Daoy (cell line): ENCODE data around the gene CADM1. TPM values are rescaled to one million over a fixed set of nuclear protein-coding genes. Genes with fewer than 3 reads are reported as not detected.

Experiments
- DNase-seq: peaks from one replicate; pipeline ENCODE4 v3.0.0-alpha.2; 2015; ENCODE audit warnings: low read depth
- total RNA-seq: library from RNA; depleted of rRNA; stranded (reverse); fragments of >200 nt; shearing (Covaris generic); gene quantifications from 2 replicates; pipeline ENCODE4 v1.2.3, GENCODE V29; 2014

Gene CADM1
- total RNA-seq, 1 experiment from 2014 or later: 91.4 TPM

GRCh38 chr11:115321605-115322289 lies 182.5 kb downstream of the CADM1 start:
- peak; percentile 14 for DNase-seq

DNA sequence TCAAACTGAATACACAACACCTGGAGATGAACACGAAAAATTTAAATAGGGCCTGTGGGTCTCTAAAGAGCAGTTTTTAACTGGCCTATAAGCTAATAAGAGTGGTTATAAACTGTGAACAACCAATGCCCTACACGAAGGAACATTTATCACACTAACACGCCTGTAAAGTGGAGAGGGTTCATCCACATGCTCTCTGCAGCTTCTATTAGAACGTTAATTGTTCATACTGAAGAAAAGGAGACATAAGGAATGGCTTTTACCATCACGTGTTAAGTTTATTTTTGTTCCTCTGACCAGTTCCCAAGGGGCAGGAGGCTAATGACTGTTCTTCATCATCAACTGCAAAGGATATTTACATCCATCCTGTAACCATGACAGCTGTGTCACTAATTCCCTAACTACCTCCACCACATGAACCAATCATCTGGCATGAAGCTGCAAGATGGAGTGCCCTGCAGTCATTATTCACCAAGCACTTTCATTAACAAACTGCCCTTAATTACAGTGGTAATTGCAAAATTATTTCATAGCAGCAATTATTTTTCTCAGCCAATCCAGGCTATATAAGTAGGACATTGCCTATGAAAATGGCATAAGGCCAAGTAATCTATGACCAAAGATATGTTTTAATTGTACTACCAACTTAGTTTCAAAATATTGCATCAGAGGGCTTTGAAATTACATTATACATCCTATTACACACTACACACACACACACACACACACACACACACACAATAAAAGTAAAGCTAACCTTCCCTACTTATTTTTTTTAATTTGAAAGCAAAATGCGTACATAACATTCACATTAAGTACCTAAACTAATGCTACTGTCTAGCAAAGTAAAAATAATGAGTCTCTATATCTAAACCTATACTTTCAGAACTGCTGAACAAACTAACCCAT lies 186.7 kb downstream of the CADM1 start:
- peak; percentile 11 for DNase-seq

GRCh38 chr11:115316696-115317095 lies 187.5 kb downstream of the CADM1 start:
- DNase-seq: no peak

GRCh38 chr11:115314330-115314920 lies 189.8 kb downstream of the CADM1 start:
- DNase-seq: no peak

DNA sequence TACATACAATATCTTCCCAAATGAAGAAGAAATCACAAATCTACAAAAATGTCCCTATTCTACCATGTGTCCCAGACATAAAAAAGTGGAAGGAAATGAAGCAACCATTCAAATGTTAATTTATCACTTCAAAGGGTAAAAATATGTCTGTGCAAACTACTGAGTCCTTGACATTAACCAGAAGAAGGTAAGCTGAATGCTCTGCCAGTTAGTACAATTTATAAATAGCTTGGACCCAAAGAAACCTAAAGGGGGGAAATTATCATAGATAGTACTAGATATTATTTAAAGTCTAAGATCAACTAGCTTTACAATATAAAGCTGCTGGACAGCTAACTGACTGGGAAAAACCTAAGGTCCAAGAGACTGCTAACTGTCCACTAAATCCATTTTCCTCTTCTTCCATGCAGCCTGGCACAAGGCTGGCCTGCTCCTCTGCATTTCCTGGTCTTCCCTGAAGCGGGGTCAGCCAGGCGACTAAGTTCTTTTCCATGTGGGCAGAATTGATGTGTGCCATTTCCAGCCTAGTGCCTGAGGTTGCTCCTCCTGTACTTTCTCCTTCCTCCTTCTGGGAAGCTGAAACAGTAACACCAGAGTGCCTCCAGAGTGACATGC lies 190.9 kb downstream of the CADM1 start:
- no peak for DNase-seq

DNA sequence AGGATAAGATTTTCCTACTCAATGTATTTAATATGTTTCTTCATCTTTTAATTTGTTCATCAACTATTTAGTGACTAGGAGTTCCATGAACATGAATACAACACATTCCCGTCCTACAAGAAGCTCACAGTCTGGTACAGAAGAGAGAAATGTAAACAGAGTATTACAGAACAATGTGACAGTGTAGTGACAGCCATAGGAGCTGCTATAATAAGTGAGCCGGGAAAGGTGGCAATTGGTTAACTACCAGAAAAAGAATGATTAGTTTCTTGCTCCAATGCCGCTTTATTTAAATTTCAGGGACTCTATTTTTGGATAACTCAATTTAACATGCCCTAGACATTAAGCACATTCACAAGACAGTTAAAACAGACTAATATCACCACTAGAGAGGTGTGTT lies 192.3 kb downstream of the CADM1 start:
- no peak for DNase-seq

GRCh38 chr11:115306689-115307088 lies 197.5 kb downstream of the CADM1 start:
- DNase-seq: no peak

- DNase-seq: no peak
Observed at GRCh38 chr11:115304774-115305472, 199.3 kb downstream of the CADM1 start.

DNA sequence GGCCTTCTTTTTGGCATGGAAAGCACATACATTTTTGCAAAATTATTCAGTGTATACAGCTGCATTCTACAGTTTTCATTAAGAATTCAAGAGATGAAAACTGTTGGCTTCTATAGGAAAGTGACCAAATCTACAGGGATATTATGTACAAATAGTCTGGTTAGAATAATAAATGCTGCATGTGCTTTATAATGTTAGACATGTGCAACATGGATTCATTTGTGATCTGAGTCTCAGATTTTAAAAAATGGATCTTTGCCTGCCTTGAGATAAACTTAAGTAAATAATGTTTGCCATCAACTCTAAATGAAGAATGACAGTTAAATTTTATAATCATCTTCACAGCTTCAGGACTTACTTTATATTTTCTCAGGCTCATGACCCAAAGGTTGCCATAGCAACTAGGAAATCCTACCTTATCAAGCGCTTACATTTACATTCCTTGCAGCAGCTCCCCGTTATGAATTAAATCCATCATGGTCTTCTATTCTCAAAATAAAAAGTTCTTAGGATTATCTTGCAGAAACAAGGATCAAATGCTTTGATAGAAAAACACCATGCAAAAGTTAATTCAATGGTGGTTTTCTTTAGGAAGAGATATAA lies 200.2 kb downstream of the CADM1 start:
- DNase-seq: no peak

DNA sequence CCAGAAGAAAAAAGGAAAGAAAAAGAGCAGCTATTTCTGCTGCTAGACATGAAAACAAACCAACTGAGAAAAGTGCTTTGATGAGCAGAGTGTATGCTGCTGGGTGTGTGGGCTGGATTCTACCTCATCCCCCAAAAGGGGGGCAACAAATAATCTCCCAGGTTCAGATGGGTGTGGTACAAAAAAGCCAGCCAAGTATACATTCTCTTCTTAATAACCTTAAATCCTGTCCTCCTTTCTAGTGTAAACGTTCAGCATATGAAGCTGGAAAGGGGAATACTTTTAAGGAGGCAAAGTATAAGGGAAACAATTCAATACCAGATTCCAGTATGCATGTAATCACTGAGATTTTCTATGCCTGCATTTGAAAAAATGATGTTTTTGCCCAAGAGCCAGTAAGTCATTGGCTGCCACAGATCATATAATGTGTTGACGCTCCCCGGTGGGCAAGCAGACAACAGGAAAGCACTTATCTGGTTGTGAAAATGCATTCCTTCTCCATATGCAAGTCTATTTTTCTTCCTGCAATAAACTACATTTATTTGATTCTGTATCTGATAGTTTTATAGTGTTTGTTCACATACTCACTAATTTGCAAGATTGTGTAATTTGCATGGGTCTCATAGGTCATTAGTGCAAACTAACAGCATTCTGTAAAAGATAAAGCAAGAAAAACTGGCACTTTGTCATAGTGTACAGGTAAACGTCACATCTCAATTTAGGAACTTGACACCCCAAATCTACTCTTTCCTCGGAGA lies 201.1 kb downstream of the CADM1 start:
- DNase-seq: no peak

DNA sequence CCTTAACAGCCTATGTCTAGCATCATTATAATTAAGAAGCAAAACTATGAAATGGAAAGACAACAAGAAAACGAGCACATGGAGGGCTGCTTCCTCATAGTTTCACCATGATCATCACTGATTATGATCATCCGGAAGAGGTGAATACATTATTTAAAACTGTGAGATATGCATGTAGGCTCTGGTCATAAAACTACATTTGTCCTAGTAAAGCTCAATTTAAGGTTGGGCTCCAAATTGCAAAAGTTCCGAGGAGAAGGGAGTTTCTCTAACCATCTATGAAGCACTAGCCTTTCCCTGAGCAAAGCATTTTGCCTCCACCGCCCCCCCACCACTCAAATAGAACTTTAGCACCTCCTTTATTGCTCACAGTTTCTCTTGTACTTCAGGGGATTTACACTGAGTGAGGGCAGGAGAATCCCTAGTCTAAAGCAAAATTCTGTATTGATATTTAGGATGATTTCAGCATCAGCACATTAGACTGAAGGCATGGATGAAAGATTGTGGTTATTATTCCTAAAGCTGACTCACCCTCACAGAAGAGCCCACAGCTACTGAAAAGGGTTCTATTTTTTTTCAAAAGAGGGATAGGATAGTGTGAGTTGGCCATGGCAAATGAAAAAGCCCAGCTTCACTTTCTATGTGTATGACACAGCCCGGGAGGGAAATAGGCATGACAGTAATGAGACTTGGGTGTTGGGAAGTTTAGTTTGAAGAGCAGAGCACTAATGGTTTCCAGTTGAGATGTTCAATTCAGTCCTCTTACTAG lies 203.4 kb downstream of the CADM1 start:
- peak; percentile 67 for DNase-seq

DNA sequence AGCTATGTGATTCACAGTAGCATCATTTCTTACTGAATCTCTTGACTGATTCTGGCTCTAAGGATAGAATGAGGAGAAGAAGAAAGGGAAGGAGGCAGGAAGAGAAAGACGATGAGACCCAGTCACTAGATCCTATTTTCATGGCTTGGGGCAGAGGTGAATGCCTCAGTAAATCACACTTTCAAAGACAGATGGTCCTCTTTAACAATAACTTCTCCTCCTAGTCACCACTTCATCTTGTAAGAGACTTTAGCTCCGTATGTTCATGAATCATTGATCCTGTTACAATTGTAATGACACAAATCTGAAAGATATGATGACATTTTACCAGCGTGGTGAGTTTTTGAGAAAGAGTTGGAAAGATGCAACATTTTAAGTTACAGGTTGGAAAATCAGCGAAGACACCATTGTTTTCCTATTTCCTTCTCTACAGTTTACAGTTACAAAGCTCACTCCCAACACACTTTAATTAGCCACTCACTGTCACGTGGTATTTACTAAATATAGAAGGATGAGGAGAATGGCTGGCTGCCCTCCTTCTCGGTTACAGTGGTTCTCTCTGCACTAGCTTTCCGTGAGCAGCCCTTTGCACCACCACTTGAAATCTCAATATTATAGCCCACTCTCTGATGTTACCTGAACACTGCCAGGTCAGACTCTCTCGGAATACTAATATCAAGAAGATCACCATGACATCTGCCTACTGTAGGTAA lies 205.8 kb downstream of the CADM1 start:
- no peak for DNase-seq

DNA sequence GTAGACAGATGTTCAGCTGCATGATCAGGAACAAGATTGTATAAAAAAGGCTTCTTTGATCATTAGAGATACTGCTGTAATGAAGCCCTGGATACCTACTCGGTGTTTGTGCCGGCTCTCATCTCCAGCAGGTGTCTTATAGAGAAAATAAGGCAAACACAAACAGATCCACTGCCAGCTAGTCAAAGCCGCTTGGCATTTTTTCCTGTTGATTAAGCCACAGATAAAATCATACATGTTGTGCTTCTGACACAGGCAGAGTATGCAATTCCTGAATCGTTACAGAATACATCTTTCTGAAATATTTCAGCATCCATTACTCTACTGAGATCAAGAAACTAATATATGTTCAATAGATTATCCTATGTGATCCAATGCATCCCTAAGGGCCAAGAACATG lies 206.9 kb downstream of the CADM1 start:
- no peak for DNase-seq

DNA sequence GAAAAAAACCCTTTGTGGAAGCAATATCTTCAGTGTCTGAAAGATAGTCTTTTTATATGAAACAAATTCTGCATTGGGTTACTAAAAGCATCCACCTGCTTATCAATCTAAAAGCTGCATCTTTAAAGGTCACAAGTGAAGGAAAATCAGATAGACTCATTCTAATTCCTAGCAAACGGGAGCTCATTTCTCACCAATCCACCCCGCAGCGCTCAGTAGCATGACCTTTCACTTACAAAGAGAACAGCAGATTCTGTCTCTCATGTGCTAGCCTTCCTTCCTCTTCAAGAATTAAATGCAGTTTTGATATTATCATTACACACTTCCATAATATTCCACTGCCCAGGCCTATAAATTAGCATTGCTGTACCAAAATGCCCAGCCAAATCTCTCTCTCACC lies 212.9 kb downstream of the CADM1 start:
- DNase-seq: no peak

- peak; percentile 5 for DNase-seq
Observed at GRCh38 chr11:115290893-115291292, 213.3 kb downstream of the CADM1 start.

DNA sequence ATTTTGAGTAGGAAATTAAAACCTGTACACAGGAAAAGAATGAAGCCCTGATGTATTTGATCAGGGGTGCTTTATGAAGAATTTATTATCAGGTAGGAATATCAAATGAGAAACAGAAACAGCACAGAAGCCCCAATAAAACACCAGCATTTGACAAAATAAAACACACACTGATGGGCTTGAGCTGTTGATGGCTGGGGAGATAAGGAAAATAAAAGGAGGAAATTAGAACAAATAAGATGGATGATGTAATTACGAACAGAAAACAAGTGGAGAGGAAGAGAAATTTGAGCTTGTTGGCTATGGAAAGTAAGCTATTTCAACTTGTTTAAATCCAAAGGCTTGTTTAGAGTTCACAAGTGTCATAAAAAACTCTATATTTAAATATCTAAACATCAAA lies 213.7 kb downstream of the CADM1 start:
- no peak for DNase-seq

DNA sequence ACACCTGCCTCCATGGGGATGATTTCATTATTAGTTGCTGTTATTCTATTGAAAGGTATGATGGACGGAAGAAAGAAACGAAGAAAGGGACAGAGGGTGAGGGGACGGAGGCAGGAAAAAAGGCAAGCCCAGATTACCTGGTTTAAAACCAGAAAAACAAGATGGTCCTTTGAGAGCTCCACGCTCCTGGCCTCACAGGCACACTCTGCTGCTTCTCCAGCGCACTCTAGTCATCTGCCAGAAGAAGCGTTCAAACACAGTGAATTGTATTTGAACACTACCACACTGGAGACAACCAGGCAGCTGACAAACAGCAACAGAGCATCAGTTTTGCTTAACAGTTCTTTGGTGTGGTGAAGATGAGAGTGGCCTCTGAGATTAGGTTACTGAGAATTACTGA lies 216.9 kb downstream of the CADM1 start:
- no peak for DNase-seq

- no peak for DNase-seq
Observed at GRCh38 chr11:115286614-115287013, 217.6 kb downstream of the CADM1 start.

GRCh38 chr11:115284773-115285172 lies 219.4 kb downstream of the CADM1 start:
- DNase-seq: peak; percentile 26
